GM12878 (cell line): Measurements from ENCODE around the gene KHDRBS1. TPM values are rescaled to one million over a fixed set of nuclear protein-coding genes. Genes with fewer than 3 reads are reported as not detected.

Experiments used
- ATAC-seq: fragments of 200-7000 bp; cut with Tn5 transposase; 3 replicates; pipeline ENCODE4 v1.9.1; 2020; ENCODE audit warnings: mild to moderate bottlenecking, moderate library complexity
- BruUV-seq: library from RNA; stranded (reverse); fragments of 400-500 nt; replicated peaks from 2 replicates; lab custom pipeline; 2021; lab: Mats Ljungman, UMichigan
- CTCF ChIA-PET: fragments of 300-600 bp; sonication (Branson Sonifier 250); formaldehyde crosslinking; extraction: SDS; loops from one replicate; lab custom pipeline; 2021; ENCODE audit warnings: inconsistent platforms; lab: Yijun Ruan, JAX
- POLR2A ChIA-PET: fragments of 350-600 bp; formaldehyde crosslinking; extraction: SDS; loops from one replicate; lab custom pipeline; 2021; ENCODE audit warnings: inconsistent platforms; lab: Charles Lee
- RAD21 ChIA-PET: fragments of 300-600 bp; sonication (Branson Sonifier 250); formaldehyde crosslinking; loops from one replicate; lab custom pipeline; 2023; ENCODE audit warnings: antibody characterized with exemption; ENCODE audit not compliant: unreplicated experiment; lab: Charles Lee
- SMC1A ChIA-PET: fragments of 300-600 bp; sonication (Branson Sonifier 250); formaldehyde crosslinking; loops from one replicate; lab custom pipeline; 2023; ENCODE audit not compliant: unreplicated experiment, uncharacterized antibody; lab: Charles Lee
- DNase-seq: peaks from one replicate; pipeline ENCODE4 v3.0.0-alpha.2; 2011; ENCODE audit warnings: low read depth, low spot score
- FAIRE-seq: peaks from 3 replicates; lab custom pipeline; 2011; peaks lifted over from hg19 to GRCh38; lab: Jason Lieb, UNC
- H2AFZ ChIP-seq: 2 replicates; pipeline ENCODE4 v1.6.0; 2011; ENCODE audit warnings: low read depth, low read length, control low read depth; ENCODE audit not compliant: control insufficient read depth
- H3K27ac ChIP-seq: 2 replicates; pipeline ENCODE4 v1.5.1; 2011; ENCODE audit warnings: control low read depth; ENCODE audit not compliant: control insufficient read depth, insufficient read depth
- H3K27me3 ChIP-seq, 2 experiments: replicated peaks in 1 of 2; 2 replicates each; pipeline versions ENCODE4 v1.6.0 to v1.6.1; 2011; ENCODE audit warnings: low read length in 1 of 2; ENCODE audit not compliant: control insufficient read depth in 2 of 2, insufficient read depth in 2 of 2
- H3K36me3 ChIP-seq, 2 experiments: 2 replicates each; pipeline ENCODE4 v1.5.1; 2011; ENCODE audit warnings: low read length in 1 of 2; ENCODE audit not compliant: control insufficient read depth in 2 of 2, insufficient read depth in 2 of 2
- H3K4me1 ChIP-seq: 2 replicates; pipeline ENCODE4 v1.6.1; 2011; ENCODE audit warnings: mild to moderate bottlenecking, low read length, moderate library complexity, mixed read lengths; ENCODE audit not compliant: control insufficient read depth, insufficient read depth
- H3K4me2 ChIP-seq: 2 replicates; pipeline ENCODE4 v1.6.0; 2011; ENCODE audit warnings: control low read depth; ENCODE audit not compliant: control insufficient read depth, insufficient read depth
- H3K4me3 ChIP-seq: fragments of 200-600 bp; sonication (generic); 2 replicates; pipeline ENCODE4 v1.5.1; 2016
- H3K79me2 ChIP-seq: 2 replicates; pipeline ENCODE4 v1.6.0; 2011; ENCODE audit warnings: low read length; ENCODE audit not compliant: control insufficient read depth, insufficient read depth
- H3K9ac ChIP-seq: 2 replicates; pipeline ENCODE4 v1.8.0; 2011; ENCODE audit warnings: low read length, control low read depth, mixed read lengths; ENCODE audit not compliant: control insufficient read depth, insufficient read depth
- H3K9me3 ChIP-seq: replicated peaks from 3 replicates; pipeline ENCODE4 v1.5.1; 2011; ENCODE audit warnings: mild to moderate bottlenecking, low read length; ENCODE audit not compliant: control insufficient read depth, insufficient read depth
- H4K20me1 ChIP-seq: 2 replicates; pipeline ENCODE4 v1.6.0; 2011; ENCODE audit not compliant: control insufficient read depth, insufficient read depth
- BCL3 ChIP-seq: IDR thresholded peaks from 2 replicates; pipeline ENCODE4 v1.6.1; 2011; ENCODE audit warnings: borderline replicate concordance, low read depth, mild to moderate bottlenecking, moderate library complexity, low read length; ENCODE audit not compliant: insufficient read depth, poor library complexity, severe bottlenecking
- CBFB ChIP-seq: IDR thresholded peaks from 2 replicates; pipeline ENCODE4 v1.6.1; 2016; ENCODE audit warnings: antibody characterized with exemption, low read depth
- CBX3 ChIP-seq: fragments of 200-600 bp; sonication (generic); IDR thresholded peaks from 2 replicates; pipeline ENCODE4 v1.6.1; 2016; ENCODE audit warnings: low read depth, borderline replicate concordance
- SPI1 ChIP-seq: IDR thresholded peaks from 2 replicates; pipeline ENCODE4 v1.6.1; 2011; ENCODE audit warnings: low read depth, mild to moderate bottlenecking, low read length, moderate library complexity, borderline replicate concordance; ENCODE audit not compliant: insufficient read depth
- WGBS: methylation state at CpG from one replicate; pipeline ENCODE4 v1.1.6; 2016; ENCODE audit warnings: low lambda C conversion rate; ENCODE audit not compliant: insufficient replicate concordance, insufficient coverage; ENCODE audit errors: missing lambda C conversion rate; 5-methylcytosine and 5-hydroxymethylcytosine counted together
- in situ Hi-C: fragments of 300-500 bp; cut with MboI; formaldehyde crosslinking; loops from 9 replicates; pipeline ENCODE4 v1.14.3; 2018; ENCODE audit warnings: mixed read lengths
- intact Hi-C: fragments of 100-400 bp; cut with micrococcal nuclease; formaldehyde crosslinking; loops from one replicate; pipeline ENCODE4 v1.14.2; 2022; ENCODE audit not compliant: unreplicated experiment
- polyA plus RNA-seq, 11 experiments: library from polyadenylated mRNA; depleted of rRNA in 4 of 11; unstranded in 6 of 11; stranded (reverse) in 5 of 11; fragments of >200 nt; fragmentation: Nextera tagmentation in 4 of 11; fragmentation: Illumina TruSeq in 1 of 11; extraction: Ambion mirVana in 4 of 11; extraction: Trizol in 1 of 11; gene quantifications; 1 replicate in 1 of 11; 2 replicates in 10 of 11; pipeline versions ENCODE4 v1.2.1 to v1.2.3, GENCODE V29; 2011 to 2016; ENCODE audit warnings: inconsistent platforms in 2 of 11, missing spikeins in 2 of 11, low read depth in 1 of 11
- total RNA-seq, 4 experiments: library from RNA; depleted of rRNA in 3 of 4; stranded (reverse); fragments of >200 nt in 3 of 4; fragmentation: Illumina TruSeq in 1 of 4; extraction: Trizol in 1 of 4; gene quantifications; 2 replicates each; pipeline versions ENCODE4 v1.2.1 to v1.2.3, GENCODE V29; 2013 to 2021

Gene KHDRBS1
- total and polyA plus RNA-seq, 10 of the 15 experiments (the other 5 are each of a cell fraction or from before 2014, with no cell fraction given): 42.5 to 204 (median 96.0) TPM

DNA sequence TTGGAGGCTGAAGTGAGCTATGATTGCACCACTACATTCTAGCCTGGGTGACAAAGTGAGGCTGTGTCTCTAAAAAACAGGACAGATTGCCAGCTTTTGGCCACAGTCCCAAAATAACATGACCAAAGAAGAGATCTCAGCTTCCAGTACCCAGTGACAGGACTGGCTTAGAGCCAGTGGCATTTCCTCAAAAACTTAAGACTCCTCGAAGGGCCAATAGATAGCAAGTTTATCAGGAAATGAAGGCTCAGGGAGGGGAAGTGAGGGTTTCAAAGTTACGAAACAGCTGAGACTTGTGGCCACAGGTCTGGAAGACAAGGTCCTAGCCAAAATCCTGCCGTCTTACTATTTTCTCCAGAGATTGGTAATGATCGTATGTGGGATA lies 52.8 kb downstream of the KHDRBS1 start:
- DNase-seq (no peak), ATAC-seq (peak; percentile 39)
- BruUV-seq: no TSS peak
- H3K36me3 ChIP-seq: peaks cover 4 to 5% of the 10 kb centered on the region in 2 experiments; a peak in 3 of 4 replicates
- peaks cover 4% of the 10 kb centered on the region for H3K4me1 ChIP-seq
- intact Hi-C loops: loop anchor here (10.0 kb wide), 1 partner anchor 402 kb away; no protein-coding TSS in a partner anchor
- SMC1A ChIA-PET: interaction anchor here (1.9 kb wide), 1 partner anchor 22 kb away, joined by 4 read pairs; no protein-coding TSS in a partner anchor
- H2AFZ ChIP-seq: no peak overlapping the region
- no peak overlapping the region for H3K9ac ChIP-seq
- under 1% methylated on average over 4 of the region's 4 CpGs for whole genome bisulfite sequencing
- in situ Hi-C loops: no loop called here
- POLR2A ChIA-PET: interaction anchor here (0.7 to 0.9 kb wide), 4 partner anchors 10 to 161 kb away, joined by 3 to 6 read pairs (median 4); no protein-coding TSS in a partner anchor
- H3K27me3 ChIP-seq: no peaks in the 10 kb centered on the region
- 0 out of 2 replicates have a peak, but pooled peaks cover 3% of the 10 kb centered on the region for H4K20me1 ChIP-seq
- RAD21 ChIA-PET: interaction anchor here (0.6 to 0.9 kb wide), 2 partner anchors 46 to 288 kb away, joined by 3 to 4 read pairs; no protein-coding TSS in a partner anchor
- TF ChIP-seq BCL3 (peak; percentile 24), SPI1 (peak; percentile 63; the same call in 1 of the 2 replicates), CBX3 (no peak), CBFB (0 out of 2 replicates have a peak, but pooled peaks have one; percentile 23)
- TF ChIP-seq, all 136 proteins: peak for 3
- no peak overlapping the region for H3K4me3 ChIP-seq
- no peaks in the 10 kb centered on the region for H3K9me3 ChIP-seq
- H3K79me2 ChIP-seq: no peaks in the 10 kb centered on the region
- H3K4me2 ChIP-seq: no peak overlapping the region
- FAIRE-seq: peak; percentile 61
- CTCF ChIA-PET: interaction anchor here (0.9 to 1.5 kb wide), 4 partner anchors 16 to 128 kb away, joined by 3 to 6 read pairs (median 4); partner anchors contain the start of gene KPNA6
- no peak overlapping the region for H3K27ac ChIP-seq
